ENCODE results near the gene RAD51B. TPM values are rescaled to one million over a fixed set of nuclear protein-coding genes. Genes with fewer than 3 reads are reported as not detected.
A peak's percentile ranks its signal among the peaks of the same experiment; 100 is the strongest.

Gene RAD51B
- total and polyA plus RNA-seq, 5 donors, result 0.88 to 5.3 (median 3.3) TPM

DNA sequence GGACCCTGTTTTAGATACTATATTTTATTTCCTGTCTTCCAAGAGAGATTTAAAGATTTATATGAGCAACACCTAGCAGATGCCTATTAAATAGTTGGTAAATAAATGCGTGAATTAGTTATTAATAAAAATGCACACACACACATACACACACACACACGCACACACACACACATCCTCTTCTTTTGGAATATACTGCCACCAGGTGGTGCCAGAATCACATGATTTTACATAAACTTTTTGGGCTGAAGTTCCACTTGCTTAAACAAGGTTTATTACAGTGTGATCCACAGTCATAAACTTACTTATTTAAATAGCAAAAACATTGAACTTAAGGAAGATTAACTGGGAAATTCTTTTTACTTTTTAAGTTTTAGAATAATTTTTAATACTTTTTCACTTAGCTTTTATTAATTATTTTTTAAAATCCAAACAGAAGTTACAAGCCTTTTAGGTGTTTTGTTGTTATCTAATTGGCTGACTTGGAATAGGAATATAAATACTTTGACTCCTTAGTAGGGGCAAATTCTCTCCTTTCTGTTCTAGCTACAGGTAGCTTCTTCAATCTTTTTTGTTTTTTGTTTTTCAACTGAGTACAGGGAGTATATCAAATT, 17.5 kb downstream of the RAD51B start:
- intact Hi-C loops (cut with DNase I), result no loop called here
- 38% methylated on average over 2 of the region's 2 CpGs for WGBS
- peak in 1 of 3 donors; percentile 61 for DNase-seq

DNA sequence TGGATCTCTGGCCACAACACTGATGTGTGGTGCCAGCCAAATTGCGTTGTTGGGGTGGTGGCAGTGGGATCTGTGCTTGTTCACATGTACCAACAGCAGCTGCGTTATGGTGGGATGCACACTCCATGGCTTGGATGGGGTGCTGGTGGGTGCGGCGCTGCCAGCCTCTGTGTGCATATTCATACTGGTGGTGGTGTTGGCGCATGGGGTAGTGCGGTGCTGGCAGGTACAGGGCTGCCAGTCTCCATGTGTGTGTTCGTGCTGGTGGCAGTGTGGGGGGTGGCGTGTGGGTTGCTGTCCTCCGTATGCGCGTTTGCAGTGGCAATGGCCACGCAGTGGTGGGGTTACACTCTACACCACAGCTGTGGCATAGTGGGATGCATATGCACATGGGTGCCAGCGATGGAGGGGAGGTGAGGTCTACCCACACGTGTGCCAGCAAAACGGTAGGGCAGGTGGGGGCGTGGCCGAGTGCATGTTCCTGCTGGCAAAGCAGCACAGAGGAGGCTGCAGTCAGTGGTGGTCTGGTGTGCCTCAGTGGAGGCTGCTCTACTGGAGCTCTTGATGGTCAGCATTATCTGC, 26.5 kb downstream of the RAD51B start:
- Histone ChIP-seq H3K4me3 (ENCODE audit: low read length) (no peak overlapping the region), H3K4me1 (ENCODE audit: control insufficient read depth, insufficient read depth, low read length) (no peaks in the 10 kb centered on the region), H3K27me3 (ENCODE audit: control insufficient read depth, insufficient read depth) (no peaks in the 10 kb centered on the region), H3K9me3 (ENCODE audit: control insufficient read depth, low read length) (no peaks in the 10 kb centered on the region), H3K27ac (ENCODE audit: low read length) (no peak overlapping the region)
- ATAC-seq, result no peak
- intact Hi-C loops (cut with DNase I), result no loop called here
- WGBS, result 92% methylated on average over 17 of the region's 17 CpGs
- DNase-seq, result no peak

More for the DNA sequence above, 17.5 kb downstream of the RAD51B start:
- H3K9me3 ChIP-seq (ENCODE audit: control insufficient read depth, low read length), result no peaks in the 10 kb centered on the region
- no peaks in the 10 kb centered on the region for H3K4me1 ChIP-seq (ENCODE audit: control insufficient read depth, insufficient read depth, low read length)
- no peaks in the 10 kb centered on the region for H3K27me3 ChIP-seq (ENCODE audit: control insufficient read depth, insufficient read depth)
- peak in 1 of 2 donors; percentile 37 for ATAC-seq
- H3K4me3 ChIP-seq (ENCODE audit: low read length), result no peak overlapping the region
- no peak overlapping the region for H3K27ac ChIP-seq (ENCODE audit: low read length)

DNA sequence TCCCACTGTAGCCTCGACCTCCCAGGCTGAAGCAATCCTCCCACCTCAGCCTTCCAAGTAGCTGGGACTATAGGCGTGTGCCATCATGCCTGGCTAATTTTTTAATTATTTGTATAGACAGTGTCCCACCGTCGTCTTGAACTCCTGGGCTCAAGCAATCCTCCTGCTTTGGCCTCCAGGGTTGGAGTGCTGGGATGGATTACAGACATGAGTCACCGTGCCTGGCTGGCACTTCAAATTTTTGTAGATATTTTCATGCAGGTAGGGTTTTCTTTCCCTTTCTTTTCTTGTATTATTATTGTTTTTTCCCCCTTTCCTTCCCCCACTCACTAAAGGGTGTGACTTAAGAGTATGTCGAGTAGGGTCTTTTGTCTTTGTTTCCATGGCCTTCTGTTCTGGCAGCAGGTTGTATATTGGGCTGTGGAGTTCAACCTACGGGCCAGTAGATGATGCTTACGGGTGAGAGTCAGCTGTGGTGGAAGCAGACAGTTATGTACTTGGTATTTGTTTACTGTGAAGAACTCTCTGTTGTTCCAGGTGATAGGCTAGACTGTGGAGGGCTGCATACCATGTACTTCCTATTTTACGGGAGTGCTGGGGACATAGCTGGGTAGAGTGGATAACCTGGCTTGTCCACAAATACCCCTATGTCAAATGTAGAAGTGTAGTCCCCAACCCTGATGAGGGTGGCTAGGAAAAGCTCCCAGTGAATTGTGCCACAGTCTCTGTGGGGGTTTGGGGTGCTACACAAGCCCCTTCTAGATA, 30.7 kb downstream of the RAD51B start:
- intact Hi-C loops (cut with DNase I), result no loop called here
- Histone ChIP-seq H3K4me1 (ENCODE audit: control insufficient read depth, insufficient read depth, low read length) (no peaks in the 10 kb centered on the region), H3K9me3 (ENCODE audit: control insufficient read depth, low read length) (no peaks in the 10 kb centered on the region), H3K4me3 (ENCODE audit: low read length) (no peak overlapping the region), H3K27ac (ENCODE audit: low read length) (no peak overlapping the region), H3K27me3 (ENCODE audit: control insufficient read depth, insufficient read depth) (no peaks in the 10 kb centered on the region)
- DNase-seq (no peak), ATAC-seq (no peak)
- WGBS, result 85% methylated on average over 9 of the region's 9 CpGs

DNA sequence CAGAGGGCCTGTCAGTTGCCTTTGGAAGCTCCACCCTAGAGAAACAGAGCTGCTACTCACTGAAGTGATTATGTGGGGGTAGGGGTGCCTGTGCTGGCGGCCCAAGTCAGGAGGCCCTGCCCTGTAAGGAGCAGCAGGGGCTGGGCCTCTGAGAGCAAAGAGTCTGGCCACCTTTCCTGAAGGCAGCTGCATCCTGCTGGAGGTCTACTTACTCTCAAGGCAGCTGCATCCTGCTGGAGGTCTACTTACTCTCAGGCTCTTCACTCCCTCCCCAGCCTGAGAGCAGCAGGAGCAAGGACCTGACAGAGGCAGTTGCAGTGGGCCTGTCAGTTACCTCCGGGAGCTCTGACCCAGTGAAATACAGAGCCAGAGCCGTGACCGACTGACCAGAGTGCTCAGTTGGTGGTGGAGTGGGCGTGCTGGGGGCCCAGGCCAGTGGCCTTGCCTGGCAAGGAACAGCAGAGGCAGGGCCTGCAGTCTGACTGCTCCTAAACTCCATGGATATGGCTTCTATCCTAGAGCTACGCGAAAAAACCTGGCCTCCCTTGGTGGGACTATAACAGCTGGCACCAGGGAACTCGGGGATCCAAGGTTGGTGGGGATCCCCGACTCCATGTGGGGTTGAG, 32.3 kb downstream of the RAD51B start:
- WGBS, result 76% methylated on average over 9 of the region's 9 CpGs
- DNase-seq, result peak in 1 of 3 donors; percentile 6
- Histone ChIP-seq H3K4me3 (ENCODE audit: low read length) (no peak overlapping the region), H3K27me3 (ENCODE audit: control insufficient read depth, insufficient read depth) (no peaks in the 10 kb centered on the region), H3K27ac (ENCODE audit: low read length) (no peak overlapping the region), H3K9me3 (ENCODE audit: control insufficient read depth, low read length) (no peaks in the 10 kb centered on the region), H3K4me1 (ENCODE audit: control insufficient read depth, insufficient read depth, low read length) (no peaks in the 10 kb centered on the region)
- intact Hi-C loops (cut with DNase I), result no loop called here
- ATAC-seq, result no peak

GRCh38 chr14:67852926-67853604, 33.5 kb downstream of the RAD51B start:
- no peaks in the 10 kb centered on the region for H3K27me3 ChIP-seq (ENCODE audit: control insufficient read depth, insufficient read depth)
- no peak overlapping the region for H3K27ac ChIP-seq (ENCODE audit: low read length)
- intact Hi-C loops (cut with DNase I), result no loop called here
- no peaks in the 10 kb centered on the region for H3K9me3 ChIP-seq (ENCODE audit: control insufficient read depth, low read length)
- no peak overlapping the region for H3K4me3 ChIP-seq (ENCODE audit: low read length)
- DNase-seq (no peak), ATAC-seq (peak in 1 of 2 donors; percentile 31)
- no peaks in the 10 kb centered on the region for H3K4me1 ChIP-seq (ENCODE audit: control insufficient read depth, insufficient read depth, low read length)

GRCh38 chr14:67853715-67854114, 34.1 kb downstream of the RAD51B start:
- H3K9me3 ChIP-seq (ENCODE audit: control insufficient read depth, low read length), result no peaks in the 10 kb centered on the region
- no peak overlapping the region for H3K27ac ChIP-seq (ENCODE audit: low read length)

GRCh38 chr14:67856827-67857226, 37.2 kb downstream of the RAD51B start:
- Histone ChIP-seq H3K9me3 (ENCODE audit: control insufficient read depth, low read length) (no peaks in the 10 kb centered on the region), H3K27ac (ENCODE audit: low read length) (no peak overlapping the region), H3K27me3 (ENCODE audit: control insufficient read depth, insufficient read depth) (no peaks in the 10 kb centered on the region), H3K4me3 (ENCODE audit: low read length) (no peak overlapping the region), H3K4me1 (ENCODE audit: control insufficient read depth, insufficient read depth, low read length) (no peaks in the 10 kb centered on the region)
- WGBS, result 97% methylated on average over 2 of the region's 2 CpGs
- intact Hi-C loops (cut with DNase I), result no loop called here
- ATAC-seq, result no peak
- DNase-seq, result no peak

More at GRCh38 chr14:67853715-67854114, 34.1 kb downstream of the RAD51B start:
- intact Hi-C loops (cut with DNase I), result no loop called here
- no peaks in the 10 kb centered on the region for H3K4me1 ChIP-seq (ENCODE audit: control insufficient read depth, insufficient read depth, low read length)
- H3K27me3 ChIP-seq (ENCODE audit: control insufficient read depth, insufficient read depth), result no peaks in the 10 kb centered on the region
- DNase-seq (peak in 1 of 3 donors; percentile 5), ATAC-seq (no peak)
- 84% methylated on average over 3 of the region's 3 CpGs for WGBS
- no peak overlapping the region for H3K4me3 ChIP-seq (ENCODE audit: low read length)

GRCh38 chr14:67857778-67858350, 38.3 kb downstream of the RAD51B start:
- Histone ChIP-seq H3K27me3 (ENCODE audit: control insufficient read depth, insufficient read depth) (no peaks in the 10 kb centered on the region), H3K9me3 (ENCODE audit: control insufficient read depth, low read length) (no peaks in the 10 kb centered on the region), H3K4me1 (ENCODE audit: control insufficient read depth, insufficient read depth, low read length) (no peaks in the 10 kb centered on the region), H3K4me3 (ENCODE audit: low read length) (no peak overlapping the region), H3K27ac (ENCODE audit: low read length) (no peak overlapping the region)
- ATAC-seq (no peak), DNase-seq (peak in 2 of 3 donors; percentile 28 to 45)
- intact Hi-C loops (cut with DNase I), result no loop called here
- WGBS, result 94% methylated on average over 20 of the region's 20 CpGs

DNA sequence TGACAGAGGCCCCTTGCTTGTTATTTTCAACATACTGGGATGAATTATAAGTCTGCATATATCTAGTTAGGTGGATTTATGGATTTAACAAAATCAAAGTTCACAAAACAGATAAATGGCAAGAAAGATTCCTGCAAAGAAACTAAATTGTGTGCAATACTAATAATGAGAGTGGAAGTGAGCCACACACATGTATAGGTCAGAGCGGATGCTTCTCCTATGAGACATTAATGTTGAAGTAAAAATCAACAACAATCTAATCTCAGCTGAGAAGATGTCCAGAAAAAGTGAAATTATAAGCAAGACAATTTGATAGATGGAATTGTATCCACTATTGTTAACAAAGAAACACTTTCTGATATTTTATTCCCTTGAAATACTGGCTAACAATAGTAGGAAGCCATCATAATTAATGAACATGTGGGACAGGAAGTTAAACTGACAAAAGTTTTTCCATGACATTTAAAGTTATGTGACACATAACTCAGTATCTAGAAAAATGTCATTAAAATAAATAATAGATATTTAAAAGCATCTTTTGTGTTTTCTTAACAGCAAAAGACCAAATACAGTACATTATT, 39.7 kb downstream of the RAD51B start:
- no peaks in the 10 kb centered on the region for H3K27me3 ChIP-seq (ENCODE audit: control insufficient read depth, insufficient read depth)
- H3K4me1 ChIP-seq (ENCODE audit: control insufficient read depth, insufficient read depth, low read length), result no peaks in the 10 kb centered on the region
- no peaks in the 10 kb centered on the region for H3K9me3 ChIP-seq (ENCODE audit: control insufficient read depth, low read length)
- ATAC-seq (no peak), DNase-seq (no peak)
- H3K4me3 ChIP-seq (ENCODE audit: low read length), result no peak overlapping the region
- WGBS, result 69% methylated on average over 1 of the region's 1 CpG
- H3K27ac ChIP-seq (ENCODE audit: low read length), result no peak overlapping the region
- intact Hi-C loops (cut with DNase I), result no loop called here

DNA sequence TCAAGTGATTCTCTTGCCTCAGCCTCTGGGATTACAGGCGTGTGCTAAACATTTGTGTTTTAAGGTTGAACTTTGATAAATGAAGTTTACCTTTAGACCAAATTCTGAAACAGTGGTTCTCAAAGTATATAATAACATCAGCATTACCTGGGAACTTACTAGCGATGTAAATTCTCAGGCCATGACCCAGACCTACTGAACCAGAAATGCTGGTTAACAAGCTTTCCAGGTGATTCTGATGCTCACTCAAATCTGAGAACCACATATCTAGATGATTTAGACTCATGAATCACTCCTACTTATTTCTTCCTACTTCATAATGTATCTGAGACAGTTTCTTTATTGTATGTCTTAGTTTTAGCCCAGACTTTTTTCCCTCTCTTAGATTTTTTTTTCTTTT, 43.6 kb downstream of the RAD51B start:
- intact Hi-C loops (cut with DNase I), result no loop called here
- ATAC-seq (no peak), DNase-seq (no peak)
- no peak overlapping the region for H3K27ac ChIP-seq (ENCODE audit: low read length)
- no peak overlapping the region for H3K4me3 ChIP-seq (ENCODE audit: low read length)
- H3K27me3 ChIP-seq (ENCODE audit: control insufficient read depth, insufficient read depth), result no peaks in the 10 kb centered on the region
- no peaks in the 10 kb centered on the region for H3K4me1 ChIP-seq (ENCODE audit: control insufficient read depth, insufficient read depth, low read length)
- no peaks in the 10 kb centered on the region for H3K9me3 ChIP-seq (ENCODE audit: control insufficient read depth, low read length)
- whole genome bisulfite sequencing, result 98% methylated on average over 2 of the region's 2 CpGs

Measured in right cardiac atrium (tissue), 5 donors.